ENCODE measurements around the gene CASQ1. TPM values are rescaled to one million over a fixed set of nuclear protein-coding genes. Genes with fewer than 3 reads are reported as not detected.
A peak's percentile ranks its signal among the peaks of the same experiment; 100 is the strongest.

CASQ1 gene
- total and polyA plus RNA-seq, 4 experiments from 2014 or later: not detected

- Histone ChIP-seq H3K4me3 (ENCODE audit: low read length in 2 of 2) (no peak overlapping the region), H3K36me3 (ENCODE audit: insufficient read depth, low read length) (peaks cover 8% of the 10 kb centered on the region), H3K27me3 (ENCODE audit: insufficient read depth, low read length) (no peaks in the 10 kb centered on the region), H3K9me3 (ENCODE audit: control insufficient read depth in 1 of 2, low read length in 2 of 2) (no peaks in the 10 kb centered on the region), H3K4me1 (ENCODE audit: insufficient read depth, low read length) (no peaks in the 10 kb centered on the region), H3K27ac (ENCODE audit: low read depth, low read length) (no peak overlapping the region)
- intact Hi-C loops (cut with micrococcal nuclease): no loop called here
- no peaks in the 10 kb centered on the region for H3K27me3 Mint-ChIP-seq
- H3K27ac Mint-ChIP-seq: peak overlapping the region in 4 of 7 donors; percentile 1 to 84 (median 66)
- H3K36me3 Mint-ChIP-seq: peaks cover 27 to 40% of the 10 kb centered on the region in 2 donors
- peaks cover 12 to 27% (median 14%) of the 10 kb centered on the region in 4 donors for H3K4me1 Mint-ChIP-seq
- CTCF ChIA-PET (ENCODE audit: partially characterized antibody): interaction anchor here (1.0 to 1.5 kb wide), 4 partner anchors 17 to 144 kb away, joined by 3 to 5 read pairs (median 3); no protein-coding TSS in a partner anchor
- POLR2A ChIA-PET (ENCODE audit: partially characterized antibody): interaction anchor here (1.3 kb wide), 1 partner anchor 17 kb away, joined by 5 read pairs; the partner anchor contains the start of gene DCAF8
- no peaks in the 10 kb centered on the region for H3K9me3 Mint-ChIP-seq
- no peak overlapping the region for H3K4me3 Mint-ChIP-seq
- DNase-seq: no peak
Measured at GRCh38 chr1:160245434-160245833, 55.1 kb downstream of the CASQ1 start.

DNA sequence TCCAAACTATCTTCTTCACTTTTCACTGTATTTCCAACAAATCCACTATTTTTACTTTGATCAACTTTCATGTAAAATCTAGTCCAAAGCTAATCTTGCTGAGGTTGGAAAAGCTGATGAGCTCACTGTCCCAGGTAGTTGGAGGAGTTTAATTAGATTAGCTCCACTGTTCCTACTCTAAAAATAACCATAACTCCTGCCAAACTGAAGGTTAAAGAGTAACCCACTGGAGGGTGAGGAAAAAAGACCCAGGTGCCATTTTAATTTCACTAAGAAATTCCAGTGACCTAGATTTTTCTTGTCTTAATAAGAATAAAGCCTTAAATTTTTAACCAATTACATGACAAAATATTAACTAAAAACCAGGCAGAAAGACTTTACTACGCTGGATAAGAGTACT lies 56.7 kb downstream of the CASQ1 start:
- Histone ChIP-seq H3K27ac (ENCODE audit: low read depth, low read length) (no peak overlapping the region), H3K36me3 (ENCODE audit: insufficient read depth, low read length) (peaks cover 7% of the 10 kb centered on the region), H3K4me1 (ENCODE audit: insufficient read depth, low read length) (peaks cover 5% of the 10 kb centered on the region), H3K9me3 (ENCODE audit: control insufficient read depth in 1 of 2, low read length in 2 of 2) (no peaks in the 10 kb centered on the region), H3K4me3 (ENCODE audit: low read length in 2 of 2) (no peak overlapping the region), H3K27me3 (ENCODE audit: insufficient read depth, low read length) (no peaks in the 10 kb centered on the region)
- no peaks in the 10 kb centered on the region for H3K9me3 Mint-ChIP-seq
- POLR2A ChIA-PET (ENCODE audit: partially characterized antibody): interaction anchor here (1.0 kb wide), 1 partner anchor 14 kb away, joined by 4 read pairs; no protein-coding TSS in a partner anchor
- peaks cover 22 to 34% of the 10 kb centered on the region in 2 donors for H3K36me3 Mint-ChIP-seq
- intact Hi-C loops (cut with micrococcal nuclease): no loop called here
- H3K4me1 Mint-ChIP-seq: peaks cover 17 to 26% (median 19%) of the 10 kb centered on the region in 4 donors
- no peak for DNase-seq
- no peaks in the 10 kb centered on the region for H3K27me3 Mint-ChIP-seq
- no peak overlapping the region for H3K27ac Mint-ChIP-seq
- CTCF ChIA-PET (ENCODE audit: partially characterized antibody): interaction anchor here (0.9 to 1.2 kb wide), 3 partner anchors 45 to 146 kb away, joined by 3 read pairs; no protein-coding TSS in a partner anchor
- no peak overlapping the region for H3K4me3 Mint-ChIP-seq

GRCh38 chr1:160251011-160251410 lies 60.6 kb downstream of the CASQ1 start:
- Mint-ChIP-seq H3K4me3 (no peak overlapping the region), H3K27me3 (no peaks in the 10 kb centered on the region), H3K27ac (peak overlapping the region in 1 of 7 donors; percentile 20), H3K36me3 (peaks cover 9 to 23% of the 10 kb centered on the region in 2 donors), H3K4me1 (peaks cover 14 to 19% (median 16%) of the 10 kb centered on the region in 4 donors), H3K9me3 (no peaks in the 10 kb centered on the region)
- H3K4me3 ChIP-seq (ENCODE audit: low read length in 2 of 2): no peak overlapping the region
- H3K36me3 ChIP-seq (ENCODE audit: insufficient read depth, low read length): no peaks in the 10 kb centered on the region
- H3K4me1 ChIP-seq (ENCODE audit: insufficient read depth, low read length): peaks cover 5% of the 10 kb centered on the region
- DNase-seq: no peak
- H3K9me3 ChIP-seq (ENCODE audit: control insufficient read depth in 1 of 2, low read length in 2 of 2): no peaks in the 10 kb centered on the region
- no peak overlapping the region for H3K27ac ChIP-seq (ENCODE audit: low read depth, low read length)
- ChIA-PET POLR2A (ENCODE audit: partially characterized antibody) (interaction anchor here (4.8 kb wide), 1 partner anchor 11 kb away, joined by 42 read pairs; the partner anchor contains the start of gene DCAF8), CTCF (ENCODE audit: partially characterized antibody) (interaction anchor here (0.8 to 6.3 kb wide), 13 partner anchors 11 to 165 kb away, joined by 3 to 54 read pairs (median 13); partner anchors contain the start of genes CASQ1 and DCAF8)
- no peaks in the 10 kb centered on the region for H3K27me3 ChIP-seq (ENCODE audit: insufficient read depth, low read length)
- intact Hi-C loops (cut with micrococcal nuclease): no loop called here

Other genes with a start within 250 kb of the CASQ1 start
- gene IGSF9, start 245.0 kb upstream of the CASQ1 start, total RNA-seq: not detected
- not detected for gene IGSF9, start 245.0 kb upstream of the CASQ1 start, polyA plus RNA-seq
- gene SLAMF9, start 236.3 kb upstream of the CASQ1 start, total RNA-seq: not detected
- gene SLAMF9, start 236.3 kb upstream of the CASQ1 start, polyA plus RNA-seq: not detected
- gene PIGM, start 158.6 kb upstream of the CASQ1 start, total RNA-seq: 10 to 100 TPM; 11.7 to 12.3 TPM
- gene PIGM, start 158.6 kb upstream of the CASQ1 start, polyA plus RNA-seq: 1 to 10 TPM; 2.9 to 3.5 TPM
- gene KCNJ10, start 120.4 kb upstream of the CASQ1 start, total RNA-seq: not detected
- under 1 TPM in 1 of 2 donors, not detected in 1; 0.08 TPM for gene KCNJ10, start 120.4 kb upstream of the CASQ1 start, polyA plus RNA-seq
- not detected for gene KCNJ9, start 109.0 kb upstream of the CASQ1 start, total RNA-seq
- not detected for gene KCNJ9, start 109.0 kb upstream of the CASQ1 start, polyA plus RNA-seq
- gene IGSF8, start 92.0 kb upstream of the CASQ1 start, total RNA-seq: 10 to 100 TPM; 48.8 to 51.2 TPM
- 10 to 100 TPM; 36.8 to 46.9 TPM for gene IGSF8, start 92.0 kb upstream of the CASQ1 start, polyA plus RNA-seq
- gene ATP1A2, start 74.8 kb upstream of the CASQ1 start, total RNA-seq: not detected
- gene ATP1A2, start 74.8 kb upstream of the CASQ1 start, polyA plus RNA-seq: not detected
- not detected for gene ATP1A4, start 39.0 kb upstream of the CASQ1 start, total RNA-seq
- gene ATP1A4, start 39.0 kb upstream of the CASQ1 start, polyA plus RNA-seq: not detected
- 10 to 100 TPM; 23.1 to 25.1 TPM for gene PEA15, start 14.8 kb downstream of the CASQ1 start, total RNA-seq
- gene PEA15, start 14.8 kb downstream of the CASQ1 start, polyA plus RNA-seq: 10 to 100 TPM in 1 of 2 donors, 1 to 10 TPM in 1; 7.6 to 10.0 TPM
- 100 to 1,000 TPM; 211 to 223 TPM for gene DCAF8, start 72.0 kb downstream of the CASQ1 start, total RNA-seq
- 10 to 100 TPM; 57.5 to 67.8 TPM for gene DCAF8, start 72.0 kb downstream of the CASQ1 start, polyA plus RNA-seq
- 10 to 100 TPM; 53.5 to 60.6 TPM for gene PEX19, start 94.6 kb downstream of the CASQ1 start, total RNA-seq
- 10 to 100 TPM; 41.2 to 84.0 TPM for gene PEX19, start 94.6 kb downstream of the CASQ1 start, polyA plus RNA-seq
- 100 to 1,000 TPM; 128 to 132 TPM for gene COPA, start 152.7 kb downstream of the CASQ1 start, total RNA-seq
- gene COPA, start 152.7 kb downstream of the CASQ1 start, polyA plus RNA-seq: 100 to 1,000 TPM; 115 to 150 TPM
- gene NCSTN, start 152.8 kb downstream of the CASQ1 start, total RNA-seq: 10 to 100 TPM; 62.2 to 68.0 TPM
- gene NCSTN, start 152.8 kb downstream of the CASQ1 start, polyA plus RNA-seq: 10 to 100 TPM; 68.1 to 93.1 TPM
- under 1 TPM; 0.41 to 0.42 TPM for gene NHLH1, start 176.5 kb downstream of the CASQ1 start, total RNA-seq
- not detected for gene NHLH1, start 176.5 kb downstream of the CASQ1 start, polyA plus RNA-seq
- gene VANGL2, start 210.0 kb downstream of the CASQ1 start, total RNA-seq: not detected
- gene VANGL2, start 210.0 kb downstream of the CASQ1 start, polyA plus RNA-seq: not detected

Data from CD4-positive, alpha-beta memory T cell (primary cell).